ENCODE data around the gene PCYT2.

Gene PCYT2

DNA sequence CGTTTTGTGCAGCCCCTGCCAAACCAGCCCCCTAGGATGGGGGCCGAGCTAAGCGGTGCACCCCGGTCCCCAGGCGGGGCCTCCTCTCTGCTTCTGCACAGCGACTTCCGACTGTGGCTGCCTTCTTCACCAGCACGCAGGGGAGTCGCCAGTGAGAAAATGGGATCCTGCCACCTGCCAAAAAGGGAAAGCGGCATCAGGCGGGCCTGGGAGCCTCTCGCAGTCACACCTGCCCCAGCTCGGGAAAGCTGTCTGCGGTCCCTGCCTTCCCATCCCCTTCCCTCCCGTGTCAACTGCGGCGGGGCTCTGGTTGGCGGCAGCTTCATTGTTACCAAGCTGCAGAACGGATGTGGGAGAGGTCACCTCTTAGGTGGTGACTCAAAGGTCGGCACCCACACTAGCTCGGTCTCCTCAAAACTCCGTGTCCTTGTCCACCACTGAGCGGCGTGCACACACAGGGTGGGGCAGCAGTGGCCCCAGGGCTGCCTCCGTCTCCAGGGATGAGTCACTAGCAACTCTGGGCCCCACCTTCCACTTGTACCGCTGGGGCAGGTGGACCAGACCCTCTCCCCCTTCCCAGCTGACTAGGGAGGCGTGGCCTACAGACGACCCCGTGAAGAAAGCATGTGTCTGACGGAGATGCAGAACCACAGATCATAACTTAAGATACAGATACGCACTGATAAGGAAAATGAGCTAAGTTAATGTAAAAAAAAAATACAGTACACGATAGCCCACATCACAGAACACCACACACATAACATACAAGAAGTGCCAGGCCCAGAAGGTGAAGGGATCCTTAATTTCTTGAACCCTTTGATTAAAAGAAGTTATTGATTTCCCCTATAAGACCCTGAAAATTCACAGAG, 1.5 kb upstream of the PCYT2 start:
- no peak for DNase-seq (ENCODE audit: low spot score)

DNA sequence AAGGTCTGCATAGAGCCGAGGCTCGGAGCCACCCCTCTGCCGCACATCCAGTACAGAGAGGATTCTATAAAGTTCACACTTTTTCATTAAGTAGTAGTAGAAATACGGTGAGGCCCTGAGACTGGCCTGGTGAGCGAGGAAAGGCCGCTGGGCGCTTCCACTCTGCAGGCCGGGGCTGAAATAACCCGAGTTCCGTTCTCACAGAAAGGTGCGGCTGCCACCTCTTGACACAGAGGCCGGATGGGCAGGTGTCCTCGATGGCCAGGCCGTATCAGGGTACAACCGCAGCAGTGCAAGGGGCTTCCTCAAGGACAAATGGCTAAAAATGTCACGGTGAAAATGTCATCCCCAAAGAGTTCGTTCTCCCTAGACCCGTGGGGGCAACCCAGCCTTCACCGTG, 770 bp upstream of the PCYT2 start:
- DNase-seq (ENCODE audit: low spot score), result no peak

DNA sequence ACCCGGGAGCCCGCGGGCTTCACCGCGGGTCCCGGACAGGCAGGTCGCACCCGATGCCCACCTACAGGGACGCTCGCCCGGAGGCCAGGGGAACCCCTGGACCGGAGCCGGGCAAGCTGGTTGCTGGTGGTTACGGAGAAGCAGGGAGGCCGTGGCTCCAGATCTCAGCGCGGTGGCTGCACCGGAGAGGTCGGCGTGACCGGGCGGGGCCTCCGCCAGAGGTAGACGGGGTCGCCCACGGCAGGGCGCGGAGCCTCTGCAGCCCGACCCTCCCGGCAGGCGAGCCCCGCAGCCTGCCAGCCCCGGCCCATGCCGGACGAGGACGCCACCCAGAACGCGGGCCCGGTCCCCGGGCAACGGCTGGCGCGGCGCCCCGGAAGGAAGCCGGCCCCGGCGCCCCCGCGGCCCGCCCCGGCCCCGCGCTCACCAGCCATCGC, 341 bp downstream of the PCYT2 start:
- DNase-seq (ENCODE audit: low spot score), result no peak

DNA sequence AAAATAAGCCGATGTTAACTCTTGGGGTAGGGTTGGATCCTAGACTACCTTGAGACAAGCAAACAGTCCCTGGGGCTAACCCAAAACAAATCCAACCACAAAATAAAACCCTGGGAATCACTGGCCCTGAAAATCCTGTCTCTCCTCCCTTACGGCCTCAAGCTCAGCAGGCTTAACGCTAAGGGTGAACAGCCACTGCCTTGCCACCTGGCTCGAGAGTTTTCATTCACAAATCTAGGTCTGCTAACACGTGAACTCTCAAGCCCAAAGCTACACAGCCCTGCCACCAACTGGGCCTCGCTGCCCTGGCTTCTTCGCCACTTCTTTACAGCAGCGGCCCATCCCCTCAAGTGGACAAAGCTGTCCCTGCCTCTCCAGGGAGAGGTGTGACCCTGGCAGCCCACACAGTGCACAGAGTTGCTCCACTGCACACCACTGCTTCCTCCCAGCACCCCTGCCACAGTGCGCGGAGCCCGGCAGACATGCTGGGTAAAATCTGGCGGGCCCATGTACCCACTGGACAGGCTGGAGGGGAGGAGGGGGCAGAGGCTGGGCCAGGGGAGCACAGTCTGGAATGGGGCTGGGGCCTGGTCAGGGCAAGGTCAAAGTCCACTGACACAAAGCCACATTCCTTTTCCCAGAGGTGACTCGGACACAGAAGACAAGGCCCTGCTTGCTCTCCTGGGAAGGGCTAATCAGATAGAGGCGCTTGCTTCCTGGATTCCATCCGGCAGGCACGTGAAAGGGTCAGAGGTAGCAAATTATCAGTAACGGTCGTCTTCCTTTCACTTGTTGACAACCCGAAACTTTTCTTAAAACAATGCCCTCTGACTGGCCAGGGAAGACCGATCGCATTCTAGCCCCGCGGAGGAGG, 996 bp downstream of the PCYT2 start:
- no peak for DNase-seq (ENCODE audit: low spot score)

DNA sequence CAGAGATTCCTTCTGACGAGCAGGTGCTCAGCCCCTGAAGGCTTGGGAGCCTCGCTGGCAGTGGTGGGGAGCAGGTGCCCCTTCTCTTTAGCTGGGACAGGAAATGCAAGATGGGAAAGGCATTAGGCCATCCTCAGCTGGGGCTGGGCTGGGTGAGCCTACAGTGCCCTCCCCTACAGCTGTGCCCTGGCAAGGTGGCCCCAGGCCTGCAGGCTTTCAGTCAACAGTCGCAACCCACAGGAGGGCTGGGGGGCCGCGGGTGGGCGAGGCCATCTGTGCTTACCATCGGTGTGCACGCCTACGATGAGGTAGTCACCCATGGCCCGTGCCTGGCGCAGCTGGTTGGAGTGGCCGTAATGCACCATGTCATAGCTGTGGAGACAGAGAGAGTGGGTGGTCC, 2.0 kb downstream of the PCYT2 start:
- no peak for DNase-seq (ENCODE audit: low spot score)

DNA sequence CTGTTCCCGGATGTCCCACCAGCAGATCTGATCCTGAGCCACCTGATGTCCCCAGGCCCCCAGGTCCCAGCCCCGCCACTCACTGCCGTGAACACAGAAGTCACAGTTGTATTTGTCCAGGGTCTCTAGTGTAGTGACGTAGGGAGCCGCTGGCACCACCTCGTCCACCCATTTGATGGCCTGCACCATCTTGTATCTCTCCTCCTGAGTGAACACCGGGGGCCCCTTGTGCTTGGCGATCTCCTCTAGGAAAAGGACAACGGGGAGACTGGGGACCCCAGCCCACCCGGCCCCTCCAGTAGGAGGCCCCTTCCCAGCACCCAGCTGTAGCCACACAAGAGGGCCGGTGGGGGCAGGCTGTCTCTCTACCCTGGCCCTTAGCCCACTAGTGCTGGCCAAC, 2.4 kb downstream of the PCYT2 start:
- DNase-seq (ENCODE audit: low spot score), result no peak

DNA sequence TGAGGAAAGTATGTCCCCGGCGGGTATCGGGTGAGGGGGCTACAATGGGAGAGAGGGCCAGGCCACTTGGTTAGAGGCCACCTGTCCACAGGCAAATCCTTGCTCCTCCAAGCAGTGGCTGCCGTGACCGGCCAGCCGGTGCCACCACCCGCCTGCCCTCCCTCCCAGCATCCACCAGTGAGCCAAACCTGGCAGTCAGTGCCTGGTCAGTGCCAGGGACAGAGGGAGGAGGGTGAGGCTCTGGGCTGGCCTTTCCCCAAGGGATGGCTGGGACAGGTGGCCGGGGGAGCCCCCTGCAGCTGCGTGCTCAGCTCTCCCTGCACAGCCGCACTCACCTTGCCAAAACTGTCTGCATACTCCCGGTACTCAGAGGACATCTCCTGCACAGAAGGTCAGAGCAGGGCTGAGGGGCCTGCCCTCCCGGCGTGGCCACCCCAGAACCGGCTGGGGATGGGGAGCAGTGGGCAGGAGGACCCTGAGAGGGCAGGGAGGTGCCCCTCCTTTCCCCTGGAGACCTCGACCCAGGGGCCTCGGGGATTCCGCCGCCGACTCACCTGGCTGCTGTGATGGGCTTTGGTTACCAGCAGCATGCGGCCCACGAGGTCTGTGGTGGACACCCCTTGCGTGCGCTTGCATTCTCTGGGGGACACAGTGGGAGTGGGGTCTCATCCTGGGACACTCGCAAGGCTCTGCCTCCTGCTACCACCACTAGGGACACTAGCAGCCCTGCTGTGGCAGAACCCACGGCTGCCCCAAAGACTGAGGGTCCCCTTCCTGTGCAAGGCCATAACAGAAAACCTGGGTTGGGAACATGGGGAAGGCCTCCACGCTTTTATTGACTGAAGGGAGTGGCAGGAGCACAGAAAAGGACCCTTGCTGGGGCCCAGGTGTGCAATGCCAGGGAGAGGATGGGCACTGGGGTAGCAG, 3.7 kb downstream of the PCYT2 start:
- DNase-seq (ENCODE audit: low spot score), result no peak

DNA sequence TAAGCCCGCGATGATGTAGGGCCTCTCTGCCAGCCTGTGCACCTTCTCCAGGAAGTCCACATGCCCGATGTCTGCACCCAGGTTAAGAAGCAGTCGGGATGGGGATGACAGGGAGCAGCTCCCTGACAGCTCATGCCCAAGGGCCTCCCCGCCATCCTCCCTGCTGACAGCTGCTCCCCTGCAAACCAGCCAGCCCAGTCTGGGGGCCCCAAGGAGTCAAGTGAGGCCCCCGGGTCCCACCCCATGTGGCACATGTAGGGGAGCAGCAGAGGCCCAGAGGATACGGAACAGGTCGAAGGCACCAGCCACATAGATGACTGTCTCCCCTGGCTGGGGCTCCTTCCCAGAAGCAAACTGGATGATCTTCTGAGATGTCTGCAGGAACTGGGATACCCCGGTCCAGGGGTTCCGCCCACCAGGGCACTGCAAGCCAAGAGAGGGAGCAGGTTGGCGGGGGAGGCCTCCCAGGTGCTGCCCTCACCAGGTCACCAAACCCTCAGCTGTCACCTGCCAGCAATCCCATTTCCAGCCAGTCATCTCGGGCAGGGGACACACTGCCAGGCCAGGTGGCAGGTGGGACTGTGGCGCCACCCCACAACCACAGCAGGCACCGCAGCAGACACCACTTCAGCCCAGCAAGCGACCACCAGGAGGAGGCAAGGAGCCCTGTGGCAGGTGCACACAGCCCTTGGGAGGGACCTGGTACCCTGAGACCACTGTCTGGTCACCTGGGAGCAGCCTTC, 4.6 kb downstream of the PCYT2 start:
- DNase-seq (ENCODE audit: low spot score), result no peak

DNA sequence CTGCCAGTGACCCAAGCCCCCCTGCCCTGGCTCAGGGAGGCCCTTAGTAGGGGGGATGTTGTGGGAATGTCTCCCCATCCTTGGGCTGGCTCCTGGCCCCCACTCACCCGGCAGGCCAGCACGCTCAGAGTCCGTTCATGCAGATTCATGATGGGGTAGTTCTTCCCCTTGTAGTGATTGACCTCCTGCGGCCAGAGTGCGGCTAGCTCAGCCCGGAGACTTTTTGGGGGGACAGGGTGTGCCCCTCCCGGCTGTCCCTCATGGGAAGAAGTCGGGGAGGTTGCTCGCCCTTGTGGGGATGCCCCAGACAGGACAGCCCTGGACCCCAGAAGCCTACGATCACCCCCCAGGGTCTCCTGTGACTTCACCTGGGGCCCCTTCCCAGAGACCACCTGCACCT, 5.2 kb downstream of the PCYT2 start:
- no peak for DNase-seq (ENCODE audit: low spot score)

DNA sequence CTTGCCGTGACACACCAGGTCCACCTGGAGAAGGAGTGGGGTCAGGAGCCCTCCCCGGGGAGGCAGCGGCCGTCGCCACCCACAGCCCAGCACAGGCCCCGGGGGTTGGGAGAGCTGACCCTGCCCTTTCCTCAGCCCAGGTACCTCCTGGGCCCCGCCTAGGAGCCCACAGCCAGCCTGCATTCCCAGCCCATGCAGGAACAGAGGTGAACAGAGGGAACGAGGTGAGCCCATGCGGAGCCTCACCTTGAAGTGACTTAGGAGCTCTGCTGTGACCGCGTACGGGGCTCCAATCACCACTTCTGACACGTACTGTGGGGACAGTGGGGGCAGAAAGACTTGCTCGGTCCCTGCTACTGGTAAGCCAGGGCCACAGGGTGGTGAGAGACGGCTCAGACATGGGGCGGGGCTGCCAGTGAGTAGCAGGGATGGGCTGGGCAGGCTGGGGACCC, 5.7 kb downstream of the PCYT2 start:
- DNase-seq (ENCODE audit: low spot score), result no peak

DNA sequence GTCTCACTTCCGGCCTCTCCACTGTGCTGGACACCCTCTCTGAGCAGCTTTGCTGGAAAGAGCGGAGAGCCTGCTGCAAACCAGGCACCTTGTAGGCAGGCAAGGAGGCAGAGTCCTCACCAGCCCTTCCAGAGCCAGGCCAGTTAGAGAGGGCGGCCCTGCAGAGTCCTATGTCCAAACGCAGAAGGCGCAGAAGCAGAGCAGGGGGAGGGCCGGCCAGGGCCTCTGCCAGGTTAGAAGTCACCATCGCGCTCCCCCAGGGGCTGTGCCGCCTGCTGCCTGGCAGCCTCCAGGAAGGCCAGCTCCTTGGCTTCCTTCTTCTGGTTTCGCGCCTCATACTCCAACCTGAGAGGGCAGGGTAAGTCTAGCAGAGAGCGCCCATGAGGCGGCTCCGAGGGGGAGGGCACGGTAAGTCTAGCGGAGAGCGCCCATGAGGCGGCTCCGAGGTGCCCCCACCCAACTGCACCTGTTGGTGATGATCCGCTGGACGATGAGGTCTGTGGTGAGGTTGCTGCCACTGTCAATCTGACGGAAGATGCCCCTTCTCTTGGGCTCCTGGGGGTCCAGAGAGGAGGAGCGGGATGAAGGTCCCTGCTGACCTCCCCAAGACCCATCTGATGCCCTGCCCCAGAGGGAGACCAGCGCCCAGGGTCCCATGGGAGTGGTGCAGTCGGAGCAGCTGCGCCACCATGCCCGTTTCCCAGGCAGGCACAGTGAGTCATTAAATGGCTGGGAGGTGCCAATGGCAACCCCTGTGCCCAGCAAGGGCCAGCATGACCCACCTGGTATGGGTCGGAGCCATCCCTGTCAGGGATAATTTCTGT, 6.4 kb downstream of the PCYT2 start:
- DNase-seq (ENCODE audit: low spot score), result no peak

DNA sequence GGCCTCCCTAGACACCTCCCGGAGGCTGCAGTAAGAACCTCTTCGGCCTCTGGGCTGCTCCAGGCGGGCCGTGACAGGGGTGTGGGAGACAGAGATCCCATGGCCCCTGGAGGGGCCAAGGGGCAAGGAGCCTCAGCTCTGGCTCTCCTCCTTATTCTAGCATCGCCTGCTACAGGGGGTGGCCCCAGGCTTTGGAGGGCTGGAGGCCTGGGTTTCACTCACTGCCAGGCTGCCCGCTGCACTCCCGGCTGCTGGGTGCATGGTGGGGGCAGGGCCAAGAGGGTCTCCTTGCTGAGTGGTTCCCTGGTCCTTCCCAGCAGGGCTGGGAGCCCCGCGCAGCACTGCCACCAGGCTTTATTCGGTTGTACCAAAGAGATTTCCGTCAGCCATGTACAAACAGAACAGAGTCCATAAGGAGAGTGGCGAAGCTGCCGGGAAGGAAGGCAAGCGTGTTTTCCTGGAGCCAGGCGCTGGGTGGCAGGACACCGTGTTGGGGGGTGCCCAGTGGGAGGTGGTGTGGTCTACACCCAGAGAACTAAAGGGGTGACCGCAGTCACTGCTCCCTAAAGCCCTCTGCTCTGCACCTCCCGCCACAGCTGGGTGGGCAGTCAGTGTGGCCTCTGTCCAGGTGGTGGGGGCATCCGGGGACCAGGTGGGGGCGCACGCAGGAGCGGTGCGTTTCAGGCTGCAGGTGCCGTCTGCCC, 7.2 kb downstream of the PCYT2 start:
- DNase-seq (ENCODE audit: low spot score), result no peak

DNA sequence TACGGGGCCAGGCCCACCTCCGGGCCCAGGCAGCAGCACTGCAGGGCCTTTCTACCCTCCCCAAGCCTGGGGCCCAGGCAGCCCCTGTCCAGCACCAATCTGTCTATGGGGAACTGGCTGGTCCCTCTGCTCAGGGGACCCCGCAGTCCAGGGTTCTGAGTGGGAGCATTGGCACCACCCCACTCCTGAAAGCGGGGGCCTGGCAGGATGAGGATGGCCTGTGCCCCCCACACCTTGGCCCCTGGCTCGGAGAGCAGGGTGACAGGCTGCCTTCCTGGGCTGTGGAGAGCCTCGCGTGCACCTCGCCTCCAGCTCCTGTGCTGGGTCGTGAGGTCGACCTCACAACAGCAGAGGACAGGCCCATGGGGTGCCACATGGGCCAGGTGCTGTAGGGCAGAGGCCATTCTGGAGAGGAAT, 7.8 kb downstream of the PCYT2 start:
- no peak for DNase-seq (ENCODE audit: low spot score)

DNA sequence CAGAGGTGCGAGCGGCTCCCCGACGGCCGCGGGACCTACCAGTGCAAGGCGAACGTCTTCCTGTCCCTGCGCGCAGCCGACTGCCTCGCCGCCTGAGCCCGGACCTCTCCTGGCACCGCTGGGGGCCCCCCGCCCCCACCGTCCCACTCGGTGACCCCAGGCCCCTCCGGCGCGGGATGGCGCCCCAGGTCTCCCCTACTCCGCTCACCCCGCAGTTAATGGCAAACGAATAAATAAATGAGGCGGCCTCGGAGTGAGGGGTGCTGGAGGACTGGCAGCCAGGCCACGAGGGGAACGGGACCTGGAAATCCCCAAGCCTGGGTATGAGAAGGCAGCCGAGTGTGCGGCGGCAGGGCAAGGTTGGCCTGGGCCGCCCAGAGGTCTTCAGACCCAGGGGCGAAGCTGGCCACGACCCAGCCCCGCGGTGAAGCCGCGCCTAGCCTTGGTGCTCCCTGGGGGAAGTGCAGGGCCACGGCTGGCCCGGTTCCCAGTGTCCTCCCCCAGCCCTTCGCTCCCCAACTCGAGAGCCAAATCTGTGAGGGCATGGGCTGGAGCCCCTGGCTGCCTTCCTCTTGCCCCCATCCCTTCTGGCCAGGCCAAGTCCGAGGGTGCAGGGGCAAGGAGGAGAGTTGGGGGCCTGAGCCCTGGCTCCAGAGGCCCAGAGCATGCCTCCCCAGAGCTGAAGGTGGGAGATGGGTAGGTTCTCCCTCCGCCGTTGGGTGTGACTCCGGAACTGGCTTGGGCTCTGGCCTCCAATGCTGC, 8.4 kb downstream of the PCYT2 start:
- DNase-seq (ENCODE audit: low spot score), result no peak

DNA sequence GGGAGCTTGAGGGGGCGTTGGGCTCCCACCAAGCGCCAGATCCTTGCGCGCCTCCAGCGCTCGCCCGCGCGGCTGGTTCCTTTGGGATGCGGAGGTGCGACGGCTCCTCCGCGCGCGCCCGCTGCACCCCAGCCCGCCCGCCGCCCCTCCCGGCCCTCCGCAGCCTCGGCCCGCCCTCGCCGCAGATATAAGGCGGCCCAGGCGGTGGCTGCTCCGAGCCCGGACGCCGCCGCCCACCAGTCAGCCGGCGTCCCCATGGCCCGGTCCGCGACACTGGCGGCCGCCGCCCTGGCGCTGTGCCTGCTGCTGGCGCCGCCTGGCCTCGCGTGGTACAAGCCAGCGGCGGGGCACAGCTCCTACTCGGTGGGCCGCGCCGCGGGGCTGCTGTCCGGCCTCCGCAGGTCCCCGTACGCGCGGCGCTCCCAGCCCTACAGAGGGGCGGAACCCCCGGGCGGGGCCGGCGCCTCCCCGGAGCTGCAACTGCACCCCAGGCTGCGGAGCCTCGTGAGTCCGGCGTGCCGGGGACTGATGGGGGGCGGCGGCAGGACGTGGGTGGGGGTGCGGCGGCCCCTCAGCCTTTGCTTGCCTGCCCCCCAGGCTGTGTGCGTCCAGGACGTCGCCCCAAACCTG, 9.1 kb downstream of the PCYT2 start, which contains the start of gene NPB:
Gene NPB (plus strand): TSS at position 216 of the 630 bp plus-strand sequence. CDS start 40 bp downstream, at position 256.
- no peak for DNase-seq (ENCODE audit: low spot score)

DNA sequence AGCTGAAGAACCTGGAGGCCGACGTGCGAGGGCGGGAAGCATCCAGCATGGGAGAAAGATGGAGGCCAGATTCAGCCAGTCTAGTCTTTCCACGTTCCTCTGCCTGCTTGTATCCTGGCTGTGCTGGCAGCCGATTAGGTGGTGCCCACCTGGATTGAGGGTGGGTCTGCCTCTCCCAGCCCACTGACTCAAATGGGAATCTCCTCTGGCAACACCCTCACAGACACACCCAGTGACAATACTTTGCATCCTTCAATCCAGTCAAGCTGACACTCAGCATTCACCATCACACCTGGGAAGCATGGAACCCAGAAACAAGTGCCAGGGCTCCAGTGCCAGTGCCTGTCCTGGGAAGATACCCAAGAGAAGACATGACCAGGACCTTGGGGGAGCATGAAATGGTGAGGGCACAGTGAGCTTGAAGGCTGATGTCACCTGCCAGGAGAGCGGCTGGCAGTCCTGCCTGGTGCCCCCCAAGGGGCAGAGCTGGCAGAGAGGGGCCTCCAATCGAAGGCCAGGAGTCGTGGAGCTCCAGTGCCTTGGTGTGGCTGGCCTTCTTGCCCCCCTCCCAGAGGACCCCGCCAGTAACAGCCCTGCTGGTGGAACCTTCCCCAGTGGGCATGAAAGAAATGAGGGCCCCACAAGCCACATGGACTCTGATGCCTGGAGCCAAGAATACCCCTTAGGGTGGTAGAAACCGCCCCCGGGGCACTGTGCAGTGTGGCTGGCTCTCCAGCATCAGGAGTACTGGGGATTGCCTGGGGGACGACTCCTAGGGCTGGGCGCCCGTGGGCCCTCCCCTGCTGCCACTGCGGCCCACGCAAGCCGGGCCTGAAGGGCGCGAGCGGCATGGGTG, 9.8 kb downstream of the PCYT2 start:
- no peak for DNase-seq (ENCODE audit: low spot score)

DNA sequence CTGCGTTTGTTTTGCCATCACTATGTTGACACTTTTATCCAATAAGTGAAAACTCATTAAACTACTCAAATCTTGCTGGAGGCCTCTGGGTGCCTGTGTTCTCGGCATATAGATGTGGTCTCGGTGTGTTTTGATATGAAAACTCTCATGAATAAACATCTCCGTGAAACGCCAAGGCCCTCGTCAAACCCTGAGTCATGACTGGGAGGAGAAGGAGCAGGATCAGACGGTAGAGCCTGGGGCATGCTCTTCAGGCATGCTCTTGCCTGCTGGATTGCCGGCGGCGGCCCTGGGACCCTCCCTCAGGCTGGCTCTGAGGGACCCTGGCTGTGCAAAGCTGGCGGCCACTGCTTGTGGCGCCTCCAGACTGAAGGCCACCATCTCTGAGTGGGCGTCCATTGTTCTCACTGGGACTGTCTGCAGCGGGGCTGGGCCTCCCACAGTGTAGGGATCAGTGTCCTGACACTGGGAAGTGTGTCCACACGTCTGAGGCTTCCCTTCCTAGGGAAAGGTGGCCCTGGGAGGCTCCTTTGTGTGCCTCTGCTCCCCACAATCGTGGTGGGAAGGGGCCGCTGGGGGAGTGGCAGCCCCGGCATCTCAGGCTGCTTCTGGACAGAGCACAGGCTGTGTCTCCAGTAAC, 10.9 kb downstream of the PCYT2 start:
- no peak for DNase-seq (ENCODE audit: low spot score)

All from CD4-positive, alpha-beta T cell treated with Interleukin-6 at 100 ng/mL for 8 hours (primary cell).